Stomach (tissue), 4 donors: ENCODE data around the gene AIG1.

Experiments
- POLR2A ChIP-seq, 4 donors: fragments of 450-650 bp; IDR thresholded peaks; one replicate each; pipeline ENCODE4 v1.6.1; 2016; ENCODE audit warnings: antibody characterized with exemption in 4 of 4, control low read depth in 2 of 4, mild to moderate bottlenecking in 1 of 4, moderate library complexity in 1 of 4
- TF ChIP-seq, protein P1 (sequence below), 7 experiments: fragments of 450-650 bp in 4 of 7; fragments of 200-600 bp in 3 of 7; sonication (generic) in 3 of 7; IDR thresholded peaks; one replicate each; pipeline ENCODE4 v1.5.1; 2016 to 2019; ENCODE audit warnings: antibody characterized with exemption in 7 of 7, control low read depth in 2 of 7, mild to moderate bottlenecking in 1 of 7

- TF ChIP-seq, protein P1, sequence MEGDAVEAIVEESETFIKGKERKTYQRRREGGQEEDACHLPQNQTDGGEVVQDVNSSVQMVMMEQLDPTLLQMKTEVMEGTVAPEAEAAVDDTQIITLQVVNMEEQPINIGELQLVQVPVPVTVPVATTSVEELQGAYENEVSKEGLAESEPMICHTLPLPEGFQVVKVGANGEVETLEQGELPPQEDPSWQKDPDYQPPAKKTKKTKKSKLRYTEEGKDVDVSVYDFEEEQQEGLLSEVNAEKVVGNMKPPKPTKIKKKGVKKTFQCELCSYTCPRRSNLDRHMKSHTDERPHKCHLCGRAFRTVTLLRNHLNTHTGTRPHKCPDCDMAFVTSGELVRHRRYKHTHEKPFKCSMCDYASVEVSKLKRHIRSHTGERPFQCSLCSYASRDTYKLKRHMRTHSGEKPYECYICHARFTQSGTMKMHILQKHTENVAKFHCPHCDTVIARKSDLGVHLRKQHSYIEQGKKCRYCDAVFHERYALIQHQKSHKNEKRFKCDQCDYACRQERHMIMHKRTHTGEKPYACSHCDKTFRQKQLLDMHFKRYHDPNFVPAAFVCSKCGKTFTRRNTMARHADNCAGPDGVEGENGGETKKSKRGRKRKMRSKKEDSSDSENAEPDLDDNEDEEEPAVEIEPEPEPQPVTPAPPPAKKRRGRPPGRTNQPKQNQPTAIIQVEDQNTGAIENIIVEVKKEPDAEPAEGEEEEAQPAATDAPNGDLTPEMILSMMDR (IDR thresholded peaks at IDR 0.05): peak in 4 of 7 experiments; percentile 8 to 25 (median 18)
- TF ChIP-seq POLR2A (IDR thresholded peaks at IDR 0.05): no peak
Observed at GRCh38 chr6:143232849-143233248, 172.2 kb downstream of the AIG1 start.
